ENCODE measurements around the gene PDIA4. TPM values are rescaled to one million over a fixed set of nuclear protein-coding genes. Genes with fewer than 3 reads are reported as not detected.

Gene PDIA4
- total RNA-seq, 1 donor from 2014 or later: 142 TPM

- Histone ChIP-seq H3K4me2 (no peak overlapping the region), H3K36me3 (no peaks in the 10 kb centered on the region), H2AFZ (replicated peaks) (no peak overlapping the region), H3F3A (ENCODE audit: low read depth) (no peaks in the 10 kb centered on the region), H3K27me3 (no peaks in the 10 kb centered on the region), H3K9ac (no peak overlapping the region), H3K9me3 (ENCODE audit: low read depth) (no peaks in the 10 kb centered on the region), H3K79me2 (ENCODE audit: low read depth) (no peaks in the 10 kb centered on the region), H3K4me3 (no peak overlapping the region), H3K27ac (no peak overlapping the region), H4K20me1 (ENCODE audit: low read depth) (peaks cover 9% of the 10 kb centered on the region), H3K4me1 (no peaks in the 10 kb centered on the region)
- DNase-seq (ENCODE audit: low spot score): no peak
- Mint-ChIP-seq H3K27me3 (ENCODE audit: insufficient read depth, low read depth) (peaks cover 6% of the 10 kb centered on the region), H3K4me3 (no peak overlapping the region), H3K36me3 (peaks cover 23% of the 10 kb centered on the region), H3K27ac (no peak overlapping the region), H3K4me1 (no peaks in the 10 kb centered on the region), H3K9me3 (no peaks in the 10 kb centered on the region)
- TF ChIP-seq EZH2phosphoT487 (IDR thresholded peaks at IDR 0.05) (no peak), CTCF (IDR thresholded peaks at IDR 0.05) (no peak)
Measured at GRCh38 chr7:149004405-149005370, 23.6 kb downstream of the PDIA4 start.

- no peak for DNase-seq (ENCODE audit: low spot score)
- Histone ChIP-seq H3K27ac (no peak overlapping the region), H3K4me2 (no peak overlapping the region), H3K79me2 (ENCODE audit: low read depth) (no peaks in the 10 kb centered on the region), H4K20me1 (ENCODE audit: low read depth) (peaks cover 9% of the 10 kb centered on the region), H3F3A (ENCODE audit: low read depth) (no peaks in the 10 kb centered on the region), H3K4me3 (no peak overlapping the region), H3K9me3 (ENCODE audit: low read depth) (no peaks in the 10 kb centered on the region), H3K36me3 (no peaks in the 10 kb centered on the region), H3K4me1 (no peaks in the 10 kb centered on the region), H3K27me3 (no peaks in the 10 kb centered on the region), H2AFZ (replicated peaks) (no peak overlapping the region), H3K9ac (no peak overlapping the region)
- Mint-ChIP-seq H3K9me3 (no peaks in the 10 kb centered on the region), H3K27ac (no peak overlapping the region), H3K4me3 (no peak overlapping the region), H3K27me3 (ENCODE audit: insufficient read depth, low read depth) (peaks cover 6% of the 10 kb centered on the region), H3K4me1 (no peaks in the 10 kb centered on the region), H3K36me3 (peaks cover 23% of the 10 kb centered on the region)
- TF ChIP-seq EZH2phosphoT487 (IDR thresholded peaks at IDR 0.05): no peak
- TF ChIP-seq CTCF (IDR thresholded peaks at IDR 0.05): no peak
- TF ChIP-seq EZH2 (IDR thresholded peaks at IDR 0.05): no peak
Measured at GRCh38 chr7:149003560-149004305, 24.6 kb downstream of the PDIA4 start.

- H3K9me3 Mint-ChIP-seq: no peaks in the 10 kb centered on the region
- H3K27me3 Mint-ChIP-seq (ENCODE audit: insufficient read depth, low read depth): peaks cover 6% of the 10 kb centered on the region
- Histone ChIP-seq H3K36me3 (no peaks in the 10 kb centered on the region), H3F3A (ENCODE audit: low read depth) (no peaks in the 10 kb centered on the region), H3K9me3 (ENCODE audit: low read depth) (no peaks in the 10 kb centered on the region), H3K4me1 (no peaks in the 10 kb centered on the region), H3K9ac (no peak overlapping the region), H3K27ac (no peak overlapping the region), H2AFZ (replicated peaks) (no peak overlapping the region), H3K4me3 (no peak overlapping the region), H3K27me3 (no peaks in the 10 kb centered on the region), H3K4me2 (no peak overlapping the region), H3K79me2 (ENCODE audit: low read depth) (no peaks in the 10 kb centered on the region), H4K20me1 (ENCODE audit: low read depth) (peaks cover 9% of the 10 kb centered on the region)
- H3K4me1 Mint-ChIP-seq: no peaks in the 10 kb centered on the region
- peaks cover 22% of the 10 kb centered on the region for H3K36me3 Mint-ChIP-seq
- TF ChIP-seq CTCF (IDR thresholded peaks at IDR 0.05) (no peak), EZH2 (IDR thresholded peaks at IDR 0.05) (no peak)
- DNase-seq (ENCODE audit: low spot score): no peak
- no peak overlapping the region for H3K27ac Mint-ChIP-seq
- no peak overlapping the region for H3K4me3 Mint-ChIP-seq
Measured at GRCh38 chr7:149003018-149003417, 25.3 kb downstream of the PDIA4 start.

All from neural progenitor cell (in vitro differentiated cells).